IPS DF 19.7 (cell line): ENCODE data around the gene RNPEPL1.
"Not testable (repeated sequence)": the region's sequence is repeated elsewhere in the genome, so short reads cannot be mapped to it uniquely, and the experiment has no call there.

Source experiments
- DNase-seq: peaks from one replicate; pipeline ENCODE4 v3.0.0-alpha.2; 2013; ENCODE audit warnings: low read depth, low spot score

Gene RNPEPL1

GRCh38 chr2:240538031-240538780, 30.1 kb upstream of the RNPEPL1 start:
- DNase-seq = no peak

- not testable (repeated sequence) for DNase-seq
Observed at GRCh38 chr2:240539101-240539500, 29.2 kb upstream of the RNPEPL1 start.

GRCh38 chr2:240539906-240540305, 28.4 kb upstream of the RNPEPL1 start:
- no peak for DNase-seq

GRCh38 chr2:240551288-240551687, 17.0 kb upstream of the RNPEPL1 start:
- DNase-seq = no peak

GRCh38 chr2:240551811-240552210, 16.5 kb upstream of the RNPEPL1 start:
- DNase-seq = no peak

GRCh38 chr2:240553956-240554480, 14.3 kb upstream of the RNPEPL1 start:
- no peak for DNase-seq

GRCh38 chr2:240554767-240555493, 13.4 kb upstream of the RNPEPL1 start:
- no peak for DNase-seq

GRCh38 chr2:240555541-240556250, 12.6 kb upstream of the RNPEPL1 start:
- no peak for DNase-seq

- no peak for DNase-seq
Observed at GRCh38 chr2:240556553-240557100, 11.7 kb upstream of the RNPEPL1 start.

- DNase-seq = no peak
Observed at GRCh38 chr2:240557101-240557751, 11.1 kb upstream of the RNPEPL1 start.

- no peak for DNase-seq
Observed at GRCh38 chr2:240557808-240558207, 10.5 kb upstream of the RNPEPL1 start, which contains the start of gene ANKMY1. TSS of gene ANKMY1 (minus strand) at chr2:240557988. CDS start at chr2:240557335, 653 bp downstream.

- no peak for DNase-seq
Observed at GRCh38 chr2:240558236-240558761, 10.0 kb upstream of the RNPEPL1 start.

GRCh38 chr2:240559286-240559685, 9.0 kb upstream of the RNPEPL1 start:
- no peak for DNase-seq

GRCh38 chr2:240560084-240560479, 8.2 kb upstream of the RNPEPL1 start, which contains the start of gene DUSP28:
TSS of gene DUSP28 (plus strand) at chr2:240560357. CDS start at chr2:240560685, 328 bp downstream.
- DNase-seq = no peak

- no peak for DNase-seq
Observed at GRCh38 chr2:240560480-240561324, 7.6 kb upstream of the RNPEPL1 start.

- DNase-seq = no peak
Observed at GRCh38 chr2:240561325-240561971, 6.8 kb upstream of the RNPEPL1 start.

- DNase-seq = not testable (repeated sequence)
Observed at GRCh38 chr2:240563231-240563630, 5.1 kb upstream of the RNPEPL1 start.

- no peak for DNase-seq
Observed at GRCh38 chr2:240563951-240564560, 4.2 kb upstream of the RNPEPL1 start.
